AG10803 (cell line): ENCODE data around the gene PDCD4.

Experiments
- DNase-seq: peaks from one replicate; pipeline ENCODE4 v3.0.0; 2010; ENCODE audit warnings: low read depth
- H3K4me3 ChIP-seq: 2 replicates; pipeline ENCODE4 v1.5.1; 2011; ENCODE audit warnings: mild to moderate bottlenecking, low read length, control low read depth
- CTCF ChIP-seq: conservative IDR thresholded peaks from 2 replicates; pipeline ENCODE4 v1.5.1; 2011; ENCODE audit warnings: mild to moderate bottlenecking, low read length, control low read depth, inconsistent platforms

Gene PDCD4

GRCh38 chr10:110847374-110847773 is 24.4 kb upstream of the PDCD4 start:
- DNase-seq: no peak
- no peak for TF ChIP-seq CTCF
- no peak overlapping the region for H3K4me3 ChIP-seq

DNA sequence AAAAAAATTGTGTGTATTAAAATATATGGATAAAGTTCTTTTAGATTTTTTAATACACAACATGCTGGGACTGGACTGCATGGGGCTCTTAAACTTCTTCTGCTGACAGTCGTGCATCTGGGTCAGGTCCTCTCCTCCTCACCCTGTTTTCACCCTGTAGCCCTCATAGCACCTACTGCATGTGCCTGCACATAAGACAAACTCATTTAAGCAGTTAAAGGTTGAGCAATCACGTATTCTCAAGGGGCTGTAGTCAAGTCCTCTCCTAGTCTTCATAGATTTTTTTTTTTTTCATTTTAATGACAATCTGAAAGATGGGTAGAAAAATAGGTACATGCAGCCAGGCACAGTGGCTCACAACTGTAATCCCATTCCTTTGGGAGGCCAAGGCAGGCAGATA is 23.6 kb upstream of the PDCD4 start:
- no peak overlapping the region for H3K4me3 ChIP-seq
- TF ChIP-seq CTCF: no peak
- DNase-seq: no peak

DNA sequence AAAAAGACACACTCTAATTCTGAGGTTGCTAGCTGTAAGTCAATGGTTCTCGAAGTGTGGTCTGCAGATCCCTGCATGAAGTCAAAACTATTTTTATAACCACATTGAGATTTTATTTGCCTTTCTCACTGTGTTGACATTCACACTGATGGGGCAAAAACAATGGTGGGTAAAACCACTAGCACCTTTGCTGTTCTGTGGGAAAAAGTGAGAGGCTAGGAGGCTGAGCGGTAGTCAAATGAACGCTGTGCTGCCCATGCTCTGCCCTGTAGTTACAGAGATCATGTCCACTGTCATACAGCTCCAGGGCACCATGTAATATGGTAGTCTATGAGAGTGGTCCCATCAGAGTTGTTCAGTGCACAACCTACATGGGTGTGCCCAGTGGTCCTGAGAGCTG is 21.6 kb upstream of the PDCD4 start:
- TF ChIP-seq CTCF: no peak
- no peak for DNase-seq

DNA sequence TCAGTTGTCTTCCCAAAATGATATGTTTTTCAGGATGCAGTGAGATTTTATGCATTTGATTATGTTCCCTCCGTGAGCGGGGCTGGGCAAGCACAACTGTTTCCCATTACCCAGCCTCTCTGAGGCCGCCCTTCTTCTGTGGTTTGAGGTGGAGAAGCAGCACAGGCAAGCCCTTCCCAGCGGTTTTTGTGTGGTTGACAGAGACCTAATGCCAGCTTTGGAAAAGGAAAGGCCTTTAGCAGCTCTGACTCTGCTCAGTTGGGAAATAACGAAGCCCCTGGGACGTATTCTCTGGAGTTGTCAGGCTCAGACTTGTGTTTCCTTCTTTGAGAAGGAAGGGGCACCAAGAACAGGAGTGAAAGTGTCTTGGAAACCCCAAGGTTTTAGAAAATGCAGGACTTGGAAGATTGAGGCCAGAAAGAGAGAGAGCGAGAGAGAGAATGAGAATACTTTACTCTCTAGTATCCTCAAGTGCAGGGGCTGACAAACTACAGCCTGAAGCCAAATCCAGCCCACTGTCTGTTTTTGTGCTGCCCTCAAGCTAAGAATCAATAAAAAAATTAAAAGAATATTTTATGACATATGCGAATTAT is 20.6 kb upstream of the PDCD4 start:
- TF ChIP-seq CTCF: no peak
- no peak overlapping the region for H3K4me3 ChIP-seq
- peak; percentile 86 for DNase-seq

More for the DNA sequence above, 21.6 kb upstream of the PDCD4 start:
- H3K4me3 ChIP-seq: no peak overlapping the region

GRCh38 chr10:110852255-110852896 is 19.4 kb upstream of the PDCD4 start:
- TF ChIP-seq CTCF: no peak
- DNase-seq: no peak
- no peak overlapping the region for H3K4me3 ChIP-seq

DNA sequence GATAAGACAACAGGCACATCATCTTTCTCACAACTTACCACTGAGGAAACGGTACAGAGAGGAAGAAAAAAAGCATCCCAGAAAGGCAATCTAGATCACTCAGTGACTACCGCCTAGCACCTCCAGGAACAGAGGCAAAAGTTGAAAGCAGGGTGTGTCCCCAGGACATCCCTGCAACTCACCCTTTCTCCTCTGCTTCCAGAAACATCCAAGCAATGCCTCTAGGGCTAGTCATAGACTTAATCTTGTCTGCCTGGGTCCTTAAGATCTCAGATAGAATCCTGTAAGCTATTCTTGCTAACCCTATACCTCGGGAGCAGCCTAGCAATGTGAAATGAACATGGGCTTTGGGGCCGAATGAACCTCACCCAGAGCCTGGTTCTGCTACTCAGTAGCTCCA is 18.8 kb upstream of the PDCD4 start:
- H3K4me3 ChIP-seq: no peak overlapping the region

More for the DNA sequence above, 18.8 kb upstream of the PDCD4 start:
- DNase-seq: no peak
- no peak for TF ChIP-seq CTCF
